SKM-1 (cell line): ENCODE measurements around the gene GRIK1.

Source experiments
- DNase-seq: peaks from one replicate; lab custom pipeline; 2025; ENCODE audit not compliant: unreplicated experiment; lab: John Stamatoyannopoulos, UW

Gene GRIK1

GRCh38 chr21:29787361-29787909 lies 152.4 kb downstream of the GRIK1 start:
- no peak for DNase-seq

- DNase-seq: peak; percentile 3
Observed at GRCh38 chr21:29786496-29787360, 153.1 kb downstream of the GRIK1 start.

- no peak for DNase-seq
Observed at GRCh38 chr21:29777160-29777559, 162.6 kb downstream of the GRIK1 start.

GRCh38 chr21:29775462-29775861 lies 164.3 kb downstream of the GRIK1 start:
- DNase-seq: no peak

- DNase-seq: no peak
Observed at GRCh38 chr21:29771491-29772066, 168.2 kb downstream of the GRIK1 start.

GRCh38 chr21:29763674-29764073 lies 176.1 kb downstream of the GRIK1 start:
- no peak for DNase-seq

- DNase-seq: no peak
Observed at GRCh38 chr21:29762570-29763082, 177.2 kb downstream of the GRIK1 start.

- DNase-seq: no peak
Observed at GRCh38 chr21:29753216-29753615, 186.6 kb downstream of the GRIK1 start.

- DNase-seq: no peak
Observed at GRCh38 chr21:29751473-29752185, 188.2 kb downstream of the GRIK1 start.

- no peak for DNase-seq
Observed at GRCh38 chr21:29749957-29750356, 189.8 kb downstream of the GRIK1 start.

- DNase-seq: no peak
Observed at GRCh38 chr21:29749223-29749622, 190.6 kb downstream of the GRIK1 start.

GRCh38 chr21:29748391-29749167 lies 191.2 kb downstream of the GRIK1 start:
- DNase-seq: no peak

- no peak for DNase-seq
Observed at GRCh38 chr21:29741761-29742160, 198.0 kb downstream of the GRIK1 start.

GRCh38 chr21:29739176-29739575 lies 200.6 kb downstream of the GRIK1 start:
- no peak for DNase-seq

- no peak for DNase-seq
Observed at GRCh38 chr21:29738730-29739129, 201.1 kb downstream of the GRIK1 start.

- DNase-seq: no peak
Observed at GRCh38 chr21:29737186-29737585, 202.6 kb downstream of the GRIK1 start.

GRCh38 chr21:29730281-29730680 lies 209.5 kb downstream of the GRIK1 start:
- no peak for DNase-seq

- DNase-seq: no peak
Observed at GRCh38 chr21:29726044-29726443, 213.8 kb downstream of the GRIK1 start.

- no peak for DNase-seq
Observed at GRCh38 chr21:29725025-29725736, 214.6 kb downstream of the GRIK1 start.

GRCh38 chr21:29721964-29722363 lies 217.8 kb downstream of the GRIK1 start:
- DNase-seq: no peak
